Keratinocyte (primary cell): Measurements from ENCODE around the gene ZDHHC20. TPM values are rescaled to one million over a fixed set of nuclear protein-coding genes. Genes with fewer than 3 reads are reported as not detected.

Source experiments
- DNase-seq: peaks from one replicate; pipeline ENCODE4 v3.0.0-alpha.2; 2011; ENCODE audit warnings: low read depth, missing footprints, low spot score
- FAIRE-seq: peaks from 2 replicates; lab custom pipeline; 2011; peaks lifted over from hg19 to GRCh38; lab: Jason Lieb, UNC
- H2AFZ ChIP-seq: 2 replicates; pipeline ENCODE4 v1.6.0; 2012; ENCODE audit warnings: low read length, control low read depth, inconsistent platforms; ENCODE audit not compliant: control insufficient read depth
- H3K27ac ChIP-seq: 2 replicates; pipeline ENCODE4 v1.5.1; 2011; ENCODE audit warnings: low read length; ENCODE audit not compliant: control insufficient read depth, insufficient read depth
- H3K27me3 ChIP-seq: 3 replicates; pipeline ENCODE4 v1.6.0; 2011; ENCODE audit warnings: low read length; ENCODE audit not compliant: control insufficient read depth, insufficient read depth; ENCODE audit errors: extremely low read depth
- H3K36me3 ChIP-seq, 2 experiments: 2 replicates in 1 of 2; 3 replicates in 1 of 2; pipeline ENCODE4 v1.5.1; 2011; ENCODE audit warnings: low read length in 2 of 2, mild to moderate bottlenecking in 1 of 2; ENCODE audit not compliant: control insufficient read depth in 2 of 2, insufficient read depth in 2 of 2; ENCODE audit errors: extremely low read depth in 1 of 2
- H3K4me1 ChIP-seq: 3 replicates; pipeline ENCODE4 v1.5.1; 2011; ENCODE audit warnings: low read length; ENCODE audit not compliant: control insufficient read depth, insufficient read depth; ENCODE audit errors: extremely low read depth
- H3K4me2 ChIP-seq: 3 replicates; pipeline ENCODE4 v1.6.0; 2011; ENCODE audit warnings: low read depth, low read length; ENCODE audit not compliant: control insufficient read depth, insufficient read depth; ENCODE audit errors: extremely low read depth
- H3K4me3 ChIP-seq, 3 experiments: fragments of 200-600 bp in 1 of 3; sonication (generic) in 1 of 3; 2 replicates in 2 of 3; 3 replicates in 1 of 3; pipeline ENCODE4 v1.5.1; 2011 to 2016; ENCODE audit warnings: low read length in 3 of 3, mild to moderate bottlenecking in 3 of 3, control low read depth in 2 of 3, inconsistent platforms in 1 of 3, low read depth in 1 of 3, mixed read lengths in 1 of 3, mixed run types in 1 of 3, moderate library complexity in 1 of 3; ENCODE audit not compliant: control insufficient read depth in 2 of 3, insufficient read depth in 2 of 3; ENCODE audit errors: extremely low read depth in 1 of 3
- H3K79me2 ChIP-seq: 2 replicates; pipeline ENCODE4 v1.6.0; 2012; ENCODE audit warnings: low read length; ENCODE audit not compliant: control insufficient read depth, insufficient read depth
- H3K9ac ChIP-seq: 3 replicates; pipeline ENCODE4 v1.6.0; 2011; ENCODE audit warnings: low read length; ENCODE audit not compliant: control insufficient read depth, insufficient read depth; ENCODE audit errors: extremely low read depth
- H3K9me1 ChIP-seq: 3 replicates; pipeline ENCODE4 v1.6.0; 2011; ENCODE audit warnings: low read length; ENCODE audit not compliant: control insufficient read depth, insufficient read depth; ENCODE audit errors: extremely low read depth
- H3K9me3 ChIP-seq: 2 replicates; pipeline ENCODE4 v1.5.1; 2012; ENCODE audit warnings: low read depth, low read length; ENCODE audit not compliant: control insufficient read depth
- H4K20me1 ChIP-seq: 3 replicates; pipeline ENCODE4 v1.6.0; 2011; ENCODE audit warnings: low read length; ENCODE audit not compliant: control insufficient read depth, insufficient read depth; ENCODE audit errors: extremely low read depth
- CTCF ChIP-seq, 3 experiments: IDR thresholded peaks in 1 of 3; conservative IDR thresholded peaks in 1 of 3; optimal IDR thresholded peaks in 1 of 3; 2 replicates in 2 of 3; 3 replicates in 1 of 3; pipeline versions ENCODE3 to v1.5.1; 2011; ENCODE audit warnings: low read length in 3 of 3, mild to moderate bottlenecking in 3 of 3, moderate library complexity in 2 of 3, control low read depth in 1 of 3, inconsistent platforms in 1 of 3; ENCODE audit not compliant: insufficient read depth in 2 of 3; ENCODE audit errors: extremely low read depth in 1 of 3
- EZH2 ChIP-seq: IDR thresholded peaks from one replicate; pipeline ENCODE4 v1.6.1; 2012; ENCODE audit warnings: inconsistent platforms, mild to moderate bottlenecking, low read length, moderate library complexity
- dilution Hi-C: fragments of 300-500 bp; cut with MboI; formaldehyde crosslinking; loops from one replicate; pipeline ENCODE4 v1.7.0; 2020; ENCODE audit warnings: low sequenced_read_pairs; ENCODE audit not compliant: extremely low pct_ligation_motif_present
- polyA plus RNA-seq, 5 experiments: library from polyadenylated mRNA; depleted of rRNA in 3 of 5; stranded (reverse) in 3 of 5; stranded (forward) in 1 of 5; unstranded in 1 of 5; fragments of >200 nt; gene quantifications; 1 replicate in 1 of 5; 2 replicates in 3 of 5; 3 replicates in 1 of 5; pipeline versions ENCODE4 v1.2.1 to v1.2.3, GENCODE V29; 2011 to 2012; ENCODE audit warnings: missing spikeins in 2 of 5, low read depth in 1 of 5, low replicate concordance in 1 of 5

The ZDHHC20 gene
- polyA plus RNA-seq, 1 donor (not counting 4 experiments of a cell fraction or from before 2014, with no cell fraction given): 45.8 TPM

- FAIRE-seq (no peak), DNase-seq (no peak)
- Histone ChIP-seq H3K4me2 (no peak overlapping the region), H3K79me2 (no peaks in the 10 kb centered on the region), H2AFZ (no peak overlapping the region), H3K4me1 (peaks cover 5% of the 10 kb centered on the region), H3K36me3 (no peaks in the 10 kb centered on the region), H3K4me3 (no peak overlapping the region), H3K9me1 (no peaks in the 10 kb centered on the region), H4K20me1 (no peaks in the 10 kb centered on the region), H3K9me3 (no peaks in the 10 kb centered on the region), H3K27ac (no peak overlapping the region), H3K27me3 (no peaks in the 10 kb centered on the region), H3K9ac (no peak overlapping the region)
- TF ChIP-seq EZH2 (no peak), CTCF (optimal IDR thresholded peaks at IDR 0.05 in 1 of 3, IDR thresholded peaks at IDR 0.05 in 1 of 3, conservative IDR thresholded peaks at IDR 0.05 in 1 of 3; ENCODE audit: extremely low read depth in 1 of 3, insufficient read depth in 2 of 3, low read length in 3 of 3) (no peak)
- dilution Hi-C loops: no loop called here
These were observed 16.0 kb upstream of the ZDHHC20 start for GRCh38 chr13:21475115-21475514.

DNA sequence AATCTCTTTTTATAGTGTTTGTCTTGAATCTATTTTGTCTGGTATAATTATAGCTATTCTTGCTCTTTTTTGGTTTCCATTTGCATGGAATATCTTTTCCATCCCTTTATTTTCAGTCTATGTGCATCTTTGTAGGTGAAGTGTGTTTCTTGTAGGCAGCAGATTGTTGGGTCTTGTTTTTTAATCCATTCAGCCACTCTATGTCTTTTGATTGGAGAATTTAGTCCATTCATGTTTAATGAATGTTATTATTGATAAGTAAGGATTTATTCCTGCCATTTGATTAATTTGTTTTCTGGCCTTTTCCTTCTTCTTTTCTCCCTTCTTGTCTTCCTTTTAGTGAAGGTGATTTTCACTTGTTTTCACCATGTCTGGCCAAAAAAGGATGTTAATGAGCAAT, 11.7 kb upstream of the ZDHHC20 start:
- H3K4me3 ChIP-seq: no peak overlapping the region
- dilution Hi-C loops: no loop called here
- no peak overlapping the region for H3K4me2 ChIP-seq
- TF ChIP-seq CTCF (optimal IDR thresholded peaks at IDR 0.05 in 1 of 3, IDR thresholded peaks at IDR 0.05 in 1 of 3, conservative IDR thresholded peaks at IDR 0.05 in 1 of 3; ENCODE audit: extremely low read depth in 1 of 3, insufficient read depth in 2 of 3, low read length in 3 of 3) (no peak), EZH2 (no peak)
- no peak overlapping the region for H3K27ac ChIP-seq
- H3K36me3 ChIP-seq: no peaks in the 10 kb centered on the region
- H3K9me3 ChIP-seq: no peaks in the 10 kb centered on the region
- no peak for FAIRE-seq
- H4K20me1 ChIP-seq: no peaks in the 10 kb centered on the region
- no peak overlapping the region for H2AFZ ChIP-seq
- H3K4me1 ChIP-seq: no peaks in the 10 kb centered on the region
- no peaks in the 10 kb centered on the region for H3K79me2 ChIP-seq
- DNase-seq: no peak
- H3K27me3 ChIP-seq: no peaks in the 10 kb centered on the region
- H3K9ac ChIP-seq: no peak overlapping the region
- H3K9me1 ChIP-seq: no peaks in the 10 kb centered on the region
